Karpas-422 (cell line): ENCODE results near the gene STXBP6. TPM values are rescaled to one million over a fixed set of nuclear protein-coding genes. Genes with fewer than 3 reads are reported as not detected.

Source experiments
- DNase-seq: peaks from one replicate; pipeline ENCODE4 v3.0.0-alpha.2; 2015
- H2AFZ ChIP-seq: fragments of 200-600 bp; sonication (generic); 2 replicates; pipeline ENCODE4 v1.6.1; 2014; ENCODE audit warnings: antibody characterized with exemption, low read length, mixed read lengths
- H3K27ac ChIP-seq: fragments of 200-600 bp; sonication (generic); 2 replicates; pipeline ENCODE4 v1.5.1; 2014; ENCODE audit warnings: mild to moderate bottlenecking, low read length, moderate library complexity
- H3K27me3 ChIP-seq: fragments of 200-600 bp; sonication (generic); 2 replicates; pipeline ENCODE4 v1.6.1; 2014; ENCODE audit warnings: low read length, mixed read lengths
- H3K36me3 ChIP-seq: fragments of 200-600 bp; sonication (generic); 2 replicates; pipeline ENCODE4 v1.6.1; 2014; ENCODE audit warnings: low read length, mixed read lengths; ENCODE audit not compliant: insufficient read depth
- H3K4me1 ChIP-seq: fragments of 200-600 bp; sonication (generic); 2 replicates; pipeline ENCODE4 v1.6.1; 2014; ENCODE audit warnings: mild to moderate bottlenecking, low read length, mixed read lengths
- H3K4me2 ChIP-seq: fragments of 200-600 bp; sonication (generic); 2 replicates; pipeline ENCODE4 v1.6.1; 2014; ENCODE audit warnings: low read length, low read depth, mild to moderate bottlenecking; ENCODE audit not compliant: poor library complexity, severe bottlenecking
- H3K4me3 ChIP-seq: fragments of 200-600 bp; sonication (generic); 2 replicates; pipeline ENCODE4 v1.5.1; 2014; ENCODE audit warnings: mild to moderate bottlenecking, antibody characterized with exemption, low read length, mixed read lengths
- H3K79me2 ChIP-seq: fragments of 200-600 bp; sonication (generic); 2 replicates; pipeline ENCODE4 v1.6.1; 2014; ENCODE audit warnings: mild to moderate bottlenecking, low read length, mixed read lengths
- H3K9ac ChIP-seq: fragments of 200-600 bp; sonication (generic); 2 replicates; pipeline ENCODE4 v1.6.0; 2014; ENCODE audit warnings: low read length
- H3K9me2 ChIP-seq: fragments of 200-600 bp; sonication (generic), shearing (Covaris generic); replicated peaks from 2 replicates; pipeline ENCODE4 v1.6.0; 2014; ENCODE audit warnings: mild to moderate bottlenecking, low read length, moderate library complexity; ENCODE audit not compliant: insufficient read depth
- H3K9me3 ChIP-seq: fragments of 300-700, 200-600 bp; sonication (generic); 2 replicates; pipeline ENCODE4 v1.6.1; 2014; ENCODE audit warnings: low read length, mixed read lengths
- H4K20me1 ChIP-seq: fragments of 200-600 bp; sonication (generic); 2 replicates; pipeline ENCODE4 v1.6.1; 2014; ENCODE audit warnings: mild to moderate bottlenecking, antibody characterized with exemption, low read length, low read depth; ENCODE audit not compliant: insufficient read depth
- total RNA-seq: library from RNA; depleted of rRNA; stranded (reverse); fragments of >200 nt; shearing (Covaris generic); gene quantifications from 2 replicates; pipeline ENCODE4 v1.2.3, GENCODE V29; 2014; ENCODE audit warnings: low replicate concordance

The STXBP6 gene
- total RNA-seq, 1 experiment from 2014 or later = 1.3 TPM

DNA sequence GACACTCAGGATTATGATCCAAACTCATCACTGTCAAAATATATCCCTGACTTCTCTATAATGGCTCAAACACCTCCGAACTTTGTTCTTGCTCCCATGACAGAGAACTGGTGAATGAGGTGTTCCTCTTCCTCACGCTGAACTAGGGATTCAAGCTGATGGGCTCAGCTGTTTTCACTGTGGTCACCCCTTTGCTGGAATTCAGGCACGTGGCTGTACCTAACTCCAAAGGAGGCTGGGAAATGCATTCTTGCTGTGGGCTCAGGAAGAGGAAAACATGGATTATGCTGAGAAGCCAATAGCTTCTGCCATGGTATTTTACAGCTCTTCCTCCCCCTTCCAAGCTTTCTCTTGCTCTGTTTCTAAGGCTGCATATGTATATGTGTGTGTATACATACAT, 43.9 kb downstream of the STXBP6 start:
- H3K9ac ChIP-seq = no peak overlapping the region
- DNase-seq = no peak
- no peaks in the 10 kb centered on the region for H3K36me3 ChIP-seq
- H2AFZ ChIP-seq = no peak overlapping the region
- H4K20me1 ChIP-seq = no peaks in the 10 kb centered on the region
- H3K4me3 ChIP-seq = no peak overlapping the region
- H3K27ac ChIP-seq = no peak overlapping the region
- peaks cover 11% of the 10 kb centered on the region for H3K9me3 ChIP-seq
- H3K4me1 ChIP-seq = no peaks in the 10 kb centered on the region
- H3K79me2 ChIP-seq = no peaks in the 10 kb centered on the region
- H3K4me2 ChIP-seq = no peak overlapping the region
- H3K9me2 ChIP-seq = no peaks in the 10 kb centered on the region
- peaks cover 2% of the 10 kb centered on the region; the same call in 1 of the 2 replicates for H3K27me3 ChIP-seq

DNA sequence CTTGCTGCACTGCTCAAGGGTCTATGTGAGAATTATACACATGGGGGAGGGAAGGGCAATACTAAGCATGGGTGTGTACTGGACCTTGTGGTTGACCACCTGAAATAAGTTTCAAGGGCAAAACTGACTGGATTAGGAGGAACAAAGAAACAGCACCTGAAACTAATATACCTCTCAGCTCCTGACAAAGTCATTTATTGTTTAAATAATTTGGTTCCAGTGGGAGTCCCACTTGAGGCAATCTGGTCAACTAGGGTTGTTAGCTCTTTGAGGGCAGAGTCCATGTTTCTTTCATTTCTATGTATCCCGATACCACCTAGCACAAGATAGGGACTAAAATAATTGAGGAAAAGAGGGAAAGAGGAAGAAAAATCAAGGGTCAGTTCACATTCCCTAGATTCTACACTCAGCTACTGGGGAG, 45.5 kb downstream of the STXBP6 start:
- no peaks in the 10 kb centered on the region for H3K4me1 ChIP-seq
- H2AFZ ChIP-seq = no peak overlapping the region
- no peak overlapping the region for H3K27ac ChIP-seq
- H3K9ac ChIP-seq = no peak overlapping the region
- peaks cover 2% of the 10 kb centered on the region; the same call in 1 of the 2 replicates for H3K27me3 ChIP-seq
- H3K9me2 ChIP-seq = no peaks in the 10 kb centered on the region
- no peaks in the 10 kb centered on the region for H3K79me2 ChIP-seq
- H3K9me3 ChIP-seq = peaks cover 11% of the 10 kb centered on the region
- no peaks in the 10 kb centered on the region for H4K20me1 ChIP-seq
- H3K36me3 ChIP-seq = no peaks in the 10 kb centered on the region
- no peak for DNase-seq
- no peak overlapping the region for H3K4me3 ChIP-seq
- no peak overlapping the region for H3K4me2 ChIP-seq

DNA sequence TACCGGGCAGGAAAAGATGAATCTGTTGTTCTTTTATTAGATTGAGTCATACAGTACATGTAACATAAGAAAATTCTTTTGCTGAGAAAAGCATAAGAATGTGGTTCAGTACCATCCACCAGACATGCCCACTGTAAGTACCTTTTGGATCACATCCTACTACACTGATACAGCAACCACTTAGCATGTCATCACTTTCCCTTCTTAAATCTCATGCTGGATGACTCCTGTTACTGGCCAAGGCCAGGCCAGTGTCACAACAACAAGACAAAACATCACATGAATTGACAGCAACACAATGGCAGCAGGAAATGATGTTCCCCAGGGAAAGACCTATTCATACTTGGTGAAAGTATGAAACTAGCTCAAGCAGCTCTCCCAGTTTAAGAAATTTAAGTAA, 46.4 kb downstream of the STXBP6 start:
- no peaks in the 10 kb centered on the region for H4K20me1 ChIP-seq
- H3K27ac ChIP-seq = no peak overlapping the region
- peaks cover 11% of the 10 kb centered on the region for H3K9me3 ChIP-seq
- DNase-seq = no peak
- H3K4me1 ChIP-seq = no peaks in the 10 kb centered on the region
- no peak overlapping the region for H3K9ac ChIP-seq
- H2AFZ ChIP-seq = no peak overlapping the region
- no peaks in the 10 kb centered on the region for H3K9me2 ChIP-seq
- H3K79me2 ChIP-seq = no peaks in the 10 kb centered on the region
- no peak overlapping the region for H3K4me3 ChIP-seq
- H3K4me2 ChIP-seq = no peak overlapping the region
- no peaks in the 10 kb centered on the region for H3K36me3 ChIP-seq
- H3K27me3 ChIP-seq = peaks cover 2% of the 10 kb centered on the region; the same call in 1 of the 2 replicates

DNA sequence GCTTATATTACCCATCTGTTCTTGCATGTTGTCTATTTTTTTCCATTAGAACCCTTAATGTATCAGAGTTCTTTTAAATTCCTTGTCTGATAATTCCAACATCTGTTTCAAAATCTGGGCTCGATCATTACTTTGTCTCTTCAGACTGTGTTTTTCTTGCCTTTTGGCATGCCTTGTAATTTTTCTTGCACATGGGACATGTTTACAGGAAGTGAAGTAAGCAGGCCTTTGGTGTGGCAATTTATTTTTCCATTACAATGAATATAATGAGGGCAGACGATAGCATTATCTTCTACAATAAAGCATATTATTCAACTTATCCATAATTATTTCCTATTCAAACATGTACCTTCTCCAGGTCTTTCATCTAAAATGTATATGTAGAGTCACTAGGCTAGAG, 48.3 kb downstream of the STXBP6 start:
- Histone ChIP-seq H3K9me3 (peaks cover 11% of the 10 kb centered on the region), H2AFZ (no peak overlapping the region), H3K4me2 (no peak overlapping the region), H3K27ac (no peak overlapping the region), H3K9ac (no peak overlapping the region), H3K36me3 (no peaks in the 10 kb centered on the region), H3K9me2 (no peaks in the 10 kb centered on the region), H3K4me1 (no peaks in the 10 kb centered on the region), H3K4me3 (no peak overlapping the region), H4K20me1 (no peaks in the 10 kb centered on the region), H3K79me2 (no peaks in the 10 kb centered on the region), H3K27me3 (no peaks in the 10 kb centered on the region)
- no peak for DNase-seq

DNA sequence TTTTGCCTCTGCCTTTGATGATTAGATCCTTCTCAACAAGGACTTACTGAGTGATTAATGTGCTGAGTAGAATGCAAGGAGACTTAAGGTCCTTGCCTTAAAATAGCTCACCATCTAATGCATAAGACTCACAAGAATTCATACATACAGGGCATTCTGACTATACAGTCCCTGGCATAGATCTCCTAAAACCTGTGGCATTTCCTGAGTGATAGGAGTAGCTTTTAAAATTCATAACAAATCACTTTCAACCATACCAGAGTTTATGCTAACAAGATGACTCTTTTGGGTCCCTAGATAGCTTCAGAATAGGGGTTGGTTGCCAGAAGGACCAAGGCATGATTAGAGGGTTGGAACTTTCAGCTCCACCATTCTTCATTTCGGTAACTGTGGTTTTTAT, 48.8 kb downstream of the STXBP6 start:
- no peaks in the 10 kb centered on the region for H3K9me2 ChIP-seq
- H3K9me3 ChIP-seq = peaks cover 11% of the 10 kb centered on the region
- no peaks in the 10 kb centered on the region for H3K4me1 ChIP-seq
- no peak overlapping the region for H3K4me2 ChIP-seq
- H2AFZ ChIP-seq = no peak overlapping the region
- H3K79me2 ChIP-seq = no peaks in the 10 kb centered on the region
- no peak overlapping the region for H3K27ac ChIP-seq
- no peaks in the 10 kb centered on the region for H4K20me1 ChIP-seq
- no peak overlapping the region for H3K4me3 ChIP-seq
- no peaks in the 10 kb centered on the region for H3K27me3 ChIP-seq
- DNase-seq = no peak
- no peak overlapping the region for H3K9ac ChIP-seq
- H3K36me3 ChIP-seq = no peaks in the 10 kb centered on the region

DNA sequence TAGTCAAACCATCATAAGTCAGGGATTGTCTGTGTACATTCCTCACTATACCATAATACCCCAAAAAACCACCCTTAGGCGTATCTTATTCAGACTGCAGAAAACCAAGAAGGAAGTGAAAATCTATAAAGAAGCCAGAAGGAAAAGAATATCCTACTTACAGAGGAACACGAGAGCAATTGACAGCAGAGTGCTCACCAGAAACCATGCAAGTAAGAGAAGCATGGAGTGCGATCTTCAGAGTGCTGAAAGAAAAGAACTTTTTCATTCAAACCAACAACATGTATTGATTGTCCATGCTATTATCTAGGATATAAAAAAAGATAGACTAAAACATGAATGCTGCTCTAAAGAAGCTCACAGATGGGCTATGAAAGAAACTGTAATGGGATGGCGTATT, 50.8 kb downstream of the STXBP6 start:
- no peak overlapping the region for H3K4me2 ChIP-seq
- no peaks in the 10 kb centered on the region for H3K27me3 ChIP-seq
- H3K79me2 ChIP-seq = no peaks in the 10 kb centered on the region
- H2AFZ ChIP-seq = no peak overlapping the region
- no peaks in the 10 kb centered on the region for H3K36me3 ChIP-seq
- H3K9me2 ChIP-seq = no peaks in the 10 kb centered on the region
- H3K9me3 ChIP-seq = peaks cover 17% of the 10 kb centered on the region
- no peak overlapping the region for H3K4me3 ChIP-seq
- no peak overlapping the region for H3K27ac ChIP-seq
- no peaks in the 10 kb centered on the region for H4K20me1 ChIP-seq
- H3K9ac ChIP-seq = no peak overlapping the region
- no peak for DNase-seq
- H3K4me1 ChIP-seq = no peaks in the 10 kb centered on the region

DNA sequence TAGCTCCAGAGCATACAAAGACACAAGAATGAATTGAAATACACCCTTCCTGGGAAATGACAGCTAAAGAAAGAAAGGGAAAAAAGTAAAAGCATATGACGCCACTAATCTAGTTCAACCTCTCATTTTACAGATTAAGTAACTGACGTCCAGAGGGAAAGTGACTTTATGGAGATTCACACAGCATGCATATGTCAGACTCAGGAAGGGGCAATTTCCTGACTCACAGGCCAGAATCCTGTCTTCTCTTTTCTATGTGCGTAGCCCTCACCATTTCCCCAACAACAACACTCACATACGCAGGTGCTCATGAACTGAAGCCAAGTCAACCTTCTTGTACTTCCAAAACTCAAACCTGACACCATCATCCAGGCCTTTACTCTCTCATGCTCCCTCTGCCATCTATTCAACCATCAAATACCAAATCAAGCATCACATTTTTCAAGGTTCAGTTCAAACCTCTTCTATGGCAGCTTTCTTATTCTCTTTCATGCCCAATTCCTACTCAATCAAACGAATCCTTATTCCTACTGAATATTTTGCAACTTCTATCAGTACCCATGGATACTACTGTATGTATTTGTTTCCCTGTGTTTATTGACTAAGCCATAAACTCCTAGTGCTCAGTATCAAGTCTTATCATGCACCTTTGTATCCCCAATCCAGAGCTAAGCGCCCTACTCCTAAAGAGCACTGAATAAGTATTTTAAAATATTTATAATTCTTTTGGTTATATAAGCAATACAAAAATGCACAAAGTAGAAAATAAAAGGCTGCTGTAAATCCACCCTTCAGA, 52.8 kb downstream of the STXBP6 start:
- H3K4me1 ChIP-seq = no peaks in the 10 kb centered on the region
- H3K36me3 ChIP-seq = no peaks in the 10 kb centered on the region
- no peak for DNase-seq
- no peaks in the 10 kb centered on the region for H3K9me2 ChIP-seq
- no peak overlapping the region for H3K27ac ChIP-seq
- H3K27me3 ChIP-seq = no peaks in the 10 kb centered on the region
- no peak overlapping the region for H3K9ac ChIP-seq
- H3K79me2 ChIP-seq = no peaks in the 10 kb centered on the region
- peaks cover 12% of the 10 kb centered on the region for H3K9me3 ChIP-seq
- no peak overlapping the region for H3K4me3 ChIP-seq
- H4K20me1 ChIP-seq = no peaks in the 10 kb centered on the region
- no peak overlapping the region for H2AFZ ChIP-seq
- H3K4me2 ChIP-seq = no peak overlapping the region

DNA sequence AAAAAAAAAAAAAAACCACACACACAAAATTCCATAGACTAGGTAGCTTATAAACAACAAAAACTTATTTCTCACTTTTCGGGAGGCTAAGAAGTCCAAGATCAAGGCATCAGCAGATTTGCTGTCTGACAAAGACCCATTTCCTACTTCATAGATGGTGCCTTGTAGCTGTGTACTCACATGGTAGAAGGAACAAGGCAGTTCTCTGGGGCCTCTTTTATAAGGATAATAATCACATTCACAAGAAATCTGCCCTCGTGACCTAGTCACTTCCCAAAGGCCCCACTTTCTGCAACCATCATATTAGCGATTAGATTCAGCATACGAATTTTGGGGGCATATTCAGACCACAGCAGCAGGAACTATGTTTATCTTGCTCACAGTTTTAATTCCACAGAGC, 54.9 kb downstream of the STXBP6 start:
- peaks cover 14% of the 10 kb centered on the region for H3K9me3 ChIP-seq
- no peak overlapping the region for H3K9ac ChIP-seq
- H3K4me1 ChIP-seq = no peaks in the 10 kb centered on the region
- no peaks in the 10 kb centered on the region for H4K20me1 ChIP-seq
- H3K27me3 ChIP-seq = no peaks in the 10 kb centered on the region
- no peak for DNase-seq
- no peaks in the 10 kb centered on the region for H3K79me2 ChIP-seq
- H3K27ac ChIP-seq = no peak overlapping the region
- no peak overlapping the region for H2AFZ ChIP-seq
- H3K9me2 ChIP-seq = no peaks in the 10 kb centered on the region
- no peaks in the 10 kb centered on the region for H3K36me3 ChIP-seq
- no peak overlapping the region for H3K4me3 ChIP-seq
- no peak overlapping the region for H3K4me2 ChIP-seq
